Measurements from ENCODE around the gene FAM78A. TPM values are rescaled to one million over a fixed set of nuclear protein-coding genes. Genes with fewer than 3 reads are reported as not detected.

Gene FAM78A
- total RNA-seq, 3 donors from 2014 or later (not counting 1 experiment from before 2014, with no cell fraction given) = 57.6 to 91.7 (median 88.3) TPM

- Histone ChIP-seq H3K4me3 (ENCODE audit: low read length) (no peak overlapping the region), H3K27ac (ENCODE audit: low read length) (no peak overlapping the region), H3K9me3 (ENCODE audit: control insufficient read depth, insufficient read depth, low read length) (no peaks in the 10 kb centered on the region), H3K36me3 (ENCODE audit: control insufficient read depth, insufficient read depth, low read length) (peaks cover 24% of the 10 kb centered on the region), H3K4me1 (ENCODE audit: control insufficient read depth, insufficient read depth, low read length) (peaks cover 9% of the 10 kb centered on the region), H3K27me3 (ENCODE audit: control insufficient read depth, insufficient read depth, low read length) (no peaks in the 10 kb centered on the region)
- H3K27ac Mint-ChIP-seq = no peak overlapping the region
- no peaks in the 10 kb centered on the region for H3K27me3 Mint-ChIP-seq (ENCODE audit: low read depth in 2 of 2)
- H3K4me1 Mint-ChIP-seq = peaks cover 0 to 15% of the 10 kb centered on the region in 2 donors
- intact Hi-C loops (cut with micrococcal nuclease) = no loop called here
- 86% methylated on average over 9 of the region's 9 CpGs for WGBS (ENCODE audit: insufficient coverage)
- H3K4me3 Mint-ChIP-seq = no peak overlapping the region
- DNase-seq (no peak), ATAC-seq (no peak)
- TF ChIP-seq CTCF (IDR thresholded peaks at IDR 0.05) = no peak
- no peaks in the 10 kb centered on the region for H3K9me3 Mint-ChIP-seq
- peaks cover 8% of the 10 kb centered on the region for H3K36me3 Mint-ChIP-seq
These were observed 49.0 kb downstream of the FAM78A start for GRCh38 chr9:131227112-131227958.

GRCh38 chr9:131226226-131226625 lies 50.1 kb downstream of the FAM78A start:
- H3K27me3 Mint-ChIP-seq (ENCODE audit: low read depth in 2 of 2) = no peaks in the 10 kb centered on the region
- no peak for TF ChIP-seq CTCF (IDR thresholded peaks at IDR 0.05)
- ATAC-seq = no peak

GRCh38 chr9:131222460-131222859 lies 53.9 kb downstream of the FAM78A start:
- H3K36me3 ChIP-seq (ENCODE audit: control insufficient read depth, insufficient read depth, low read length) = peaks cover 4% of the 10 kb centered on the region

More at GRCh38 chr9:131226226-131226625, 50.1 kb downstream of the FAM78A start:
- H3K4me3 ChIP-seq (ENCODE audit: low read length) = no peak overlapping the region
- peaks cover 9% of the 10 kb centered on the region for H3K4me1 ChIP-seq (ENCODE audit: control insufficient read depth, insufficient read depth, low read length)
- Mint-ChIP-seq H3K4me3 (no peak overlapping the region), H3K4me1 (peaks cover 0 to 14% of the 10 kb centered on the region in 2 donors), H3K9me3 (no peaks in the 10 kb centered on the region), H3K27ac (no peak overlapping the region), H3K36me3 (peaks cover 8% of the 10 kb centered on the region)
- intact Hi-C loops (cut with micrococcal nuclease) = no loop called here
- no peak overlapping the region for H3K27ac ChIP-seq (ENCODE audit: low read length)
- no peak for DNase-seq
- no peaks in the 10 kb centered on the region for H3K27me3 ChIP-seq (ENCODE audit: control insufficient read depth, insufficient read depth, low read length)
- no peaks in the 10 kb centered on the region for H3K9me3 ChIP-seq (ENCODE audit: control insufficient read depth, insufficient read depth, low read length)
- no CpG with 5 or more reads among the region's 3 CpGs for WGBS (ENCODE audit: insufficient coverage)
- peaks cover 16% of the 10 kb centered on the region for H3K36me3 ChIP-seq (ENCODE audit: control insufficient read depth, insufficient read depth, low read length)

More at GRCh38 chr9:131222460-131222859, 53.9 kb downstream of the FAM78A start:
- H3K36me3 Mint-ChIP-seq = peaks cover 8% of the 10 kb centered on the region
- no peak overlapping the region for H3K27ac ChIP-seq (ENCODE audit: low read length)
- H3K9me3 Mint-ChIP-seq = no peaks in the 10 kb centered on the region
- peaks cover 0 to under 1% of the 10 kb centered on the region in 2 donors for H3K4me1 Mint-ChIP-seq
- intact Hi-C loops (cut with micrococcal nuclease) = no loop called here
- WGBS (ENCODE audit: insufficient coverage) = 94% methylated on average over 6 of the region's 6 CpGs
- H3K4me3 Mint-ChIP-seq = no peak overlapping the region
- H3K27ac Mint-ChIP-seq = no peak overlapping the region
- no peak for TF ChIP-seq CTCF (IDR thresholded peaks at IDR 0.05)
- H3K27me3 Mint-ChIP-seq (ENCODE audit: low read depth in 2 of 2) = no peaks in the 10 kb centered on the region
- DNase-seq (no peak), ATAC-seq (no peak)
- H3K4me1 ChIP-seq (ENCODE audit: control insufficient read depth, insufficient read depth, low read length) = peaks cover 7% of the 10 kb centered on the region
- no peak overlapping the region for H3K4me3 ChIP-seq (ENCODE audit: low read length)
- no peaks in the 10 kb centered on the region for H3K9me3 ChIP-seq (ENCODE audit: control insufficient read depth, insufficient read depth, low read length)
- H3K27me3 ChIP-seq (ENCODE audit: control insufficient read depth, insufficient read depth, low read length) = no peaks in the 10 kb centered on the region
